NCI-H187 (cell line): ENCODE data around the gene STIM1.
"Not testable (repeated sequence)": the region's sequence is repeated elsewhere in the genome, so short reads cannot be mapped to it uniquely, and the experiment has no call there.

Experiments
- DNase-seq, 2 experiments: peaks; one replicate each; lab custom pipeline; 2025; lab: John Stamatoyannopoulos, UW

The STIM1 gene

GRCh38 chr11:4027746-4028145, 172.3 kb downstream of the STIM1 start:
- no peak for DNase-seq

GRCh38 chr11:4030197-4030596, 174.7 kb downstream of the STIM1 start:
- no peak for DNase-seq

- DNase-seq, result no peak
These were observed 176.6 kb downstream of the STIM1 start for GRCh38 chr11:4032097-4032496.

- DNase-seq, result no peak
These were observed 180.5 kb downstream of the STIM1 start for GRCh38 chr11:4035985-4036384.

GRCh38 chr11:4039011-4039410, 183.5 kb downstream of the STIM1 start:
- DNase-seq, result no peak

- DNase-seq, result no peak
These were observed 185.0 kb downstream of the STIM1 start for GRCh38 chr11:4040461-4040860.

GRCh38 chr11:4041731-4042391, 186.4 kb downstream of the STIM1 start:
- DNase-seq, result no peak

GRCh38 chr11:4044976-4045646, 189.6 kb downstream of the STIM1 start:
- no peak for DNase-seq

GRCh38 chr11:4048340-4048739, 192.9 kb downstream of the STIM1 start:
- no peak for DNase-seq

GRCh38 chr11:4049006-4049405, 193.5 kb downstream of the STIM1 start:
- no peak for DNase-seq

- DNase-seq, result no peak
These were observed 194.7 kb downstream of the STIM1 start for GRCh38 chr11:4050138-4050537.

GRCh38 chr11:4053200-4053599, 197.7 kb downstream of the STIM1 start:
- DNase-seq, result not testable (repeated sequence)

GRCh38 chr11:4054643-4055042, 199.2 kb downstream of the STIM1 start:
- DNase-seq, result no peak

- no peak for DNase-seq
These were observed 204.0 kb downstream of the STIM1 start for GRCh38 chr11:4059424-4059823.

GRCh38 chr11:4060182-4060923, 204.9 kb downstream of the STIM1 start:
- no peak for DNase-seq

GRCh38 chr11:4061700-4062099, 206.2 kb downstream of the STIM1 start:
- DNase-seq, result no peak

- DNase-seq, result no peak
These were observed 207.9 kb downstream of the STIM1 start for GRCh38 chr11:4063348-4063747.

- DNase-seq, result no peak
These were observed 209.0 kb downstream of the STIM1 start for GRCh38 chr11:4064278-4064955.

- DNase-seq, result no peak
These were observed 209.6 kb downstream of the STIM1 start for GRCh38 chr11:4065086-4065485.

- DNase-seq, result no peak
These were observed 210.3 kb downstream of the STIM1 start for GRCh38 chr11:4065601-4066377.

- DNase-seq, result no peak
These were observed 211.4 kb downstream of the STIM1 start for GRCh38 chr11:4066910-4067309.

- DNase-seq, result no peak
These were observed 213.5 kb downstream of the STIM1 start for GRCh38 chr11:4068962-4069361.
